ENCODE measurements around the gene SPDL1.
A peak's percentile ranks its signal among the peaks of the same experiment; 100 is the strongest.

Gene SPDL1

GRCh38 chr5:169631360-169631759 is 47.8 kb downstream of the SPDL1 start:
- DNase-seq: no peak

- no peak for DNase-seq
These were observed 49.4 kb downstream of the SPDL1 start for GRCh38 chr5:169632946-169633345.

GRCh38 chr5:169634606-169635005 is 51.0 kb downstream of the SPDL1 start:
- no peak for DNase-seq

- no peak for DNase-seq
These were observed 52.4 kb downstream of the SPDL1 start for GRCh38 chr5:169635936-169636335.

GRCh38 chr5:169636477-169637084 is 53.0 kb downstream of the SPDL1 start:
- DNase-seq: no peak

- DNase-seq: peak; percentile 42
These were observed 53.5 kb downstream of the SPDL1 start, which contains the start of gene DOCK2 for GRCh38 chr5:169637085-169637548. Gene DOCK2, plus strand, starts transcription at chr5:169637275. Its CDS starts 52 bp downstream, at chr5:169637327.

- DNase-seq: peak; percentile 54
These were observed 54.1 kb downstream of the SPDL1 start for GRCh38 chr5:169637549-169638121.

GRCh38 chr5:169641253-169641652 is 57.7 kb downstream of the SPDL1 start:
- no peak for DNase-seq

GRCh38 chr5:169646856-169647255 is 63.3 kb downstream of the SPDL1 start:
- DNase-seq: no peak

GRCh38 chr5:169647566-169647965 is 64.0 kb downstream of the SPDL1 start:
- no peak for DNase-seq

GRCh38 chr5:169648725-169649310 is 65.2 kb downstream of the SPDL1 start:
- DNase-seq: no peak

- DNase-seq: no peak
These were observed 65.9 kb downstream of the SPDL1 start for GRCh38 chr5:169649486-169649885.

- DNase-seq: no peak
These were observed 67.2 kb downstream of the SPDL1 start for GRCh38 chr5:169650701-169651331.

GRCh38 chr5:169651526-169651925 is 68.0 kb downstream of the SPDL1 start:
- DNase-seq: no peak

- no peak for DNase-seq
These were observed 68.5 kb downstream of the SPDL1 start for GRCh38 chr5:169652057-169652456.

GRCh38 chr5:169653091-169653490 is 69.5 kb downstream of the SPDL1 start:
- DNase-seq: no peak

Data from T-helper 9 cell (primary cell).